NCI-H2081 treated with DMSO at 0.1 percent for 48 hours (cell line): ENCODE measurements around the gene SLC45A3.

Experiments
- DNase-seq: peaks from one replicate; lab custom pipeline; 2025; lab: John Stamatoyannopoulos, UW

SLC45A3 gene

DNA sequence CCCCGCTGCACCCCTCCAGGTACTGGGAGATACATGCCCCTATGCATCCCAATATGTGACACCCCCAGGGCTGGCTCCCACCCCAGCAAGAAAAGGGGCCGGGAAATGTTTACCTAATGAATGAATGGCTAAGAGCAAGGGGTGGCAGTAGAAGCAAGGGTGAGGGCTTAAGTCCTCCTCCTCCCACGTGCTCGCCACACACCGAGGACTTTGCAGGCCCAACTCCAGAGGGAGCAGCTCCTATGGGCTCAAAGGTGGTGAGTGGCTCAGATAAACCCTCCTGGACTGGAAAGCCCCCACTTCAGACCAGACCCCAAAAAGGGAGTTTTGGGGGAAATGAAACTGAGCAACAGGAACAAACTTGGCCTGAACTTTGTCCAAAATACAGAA, 11.4 kb downstream of the SLC45A3 start:
- no peak for DNase-seq

DNA sequence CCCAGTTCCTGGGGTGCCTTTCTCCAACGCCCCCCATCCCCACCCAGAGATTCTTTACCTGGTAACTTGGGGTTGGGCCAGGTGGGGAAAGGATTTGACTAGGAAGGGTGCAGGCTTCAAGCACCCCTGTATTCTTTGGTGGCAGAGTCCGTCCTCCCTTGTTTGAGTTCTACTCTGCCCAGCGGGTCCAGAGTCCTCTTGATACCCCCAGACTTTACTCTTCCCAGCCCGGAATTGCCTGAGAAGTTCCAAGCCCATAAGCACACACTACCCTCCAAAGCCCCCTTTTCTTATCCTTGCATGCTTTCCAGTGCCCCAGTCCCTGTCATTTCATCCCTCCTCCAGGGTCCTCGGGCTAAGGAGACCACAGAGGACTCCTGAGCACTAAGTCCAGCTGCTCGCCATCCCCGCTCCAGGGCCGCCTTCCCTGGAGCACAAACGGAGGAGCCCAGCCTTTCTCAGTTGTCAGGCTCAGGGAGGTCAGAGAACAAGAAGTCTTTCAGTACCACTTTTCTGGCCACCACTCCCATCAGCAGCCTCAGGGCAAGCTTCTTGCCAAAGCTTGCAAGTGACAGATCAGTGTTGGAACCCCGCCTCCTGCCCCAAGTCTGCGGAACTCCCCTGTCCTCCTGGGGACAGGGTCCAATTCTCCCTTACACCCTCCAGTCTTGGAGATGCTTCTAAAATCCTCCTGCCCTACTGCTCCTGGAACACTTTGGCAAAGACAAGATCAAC, 12.2 kb downstream of the SLC45A3 start:
- no peak for DNase-seq

DNA sequence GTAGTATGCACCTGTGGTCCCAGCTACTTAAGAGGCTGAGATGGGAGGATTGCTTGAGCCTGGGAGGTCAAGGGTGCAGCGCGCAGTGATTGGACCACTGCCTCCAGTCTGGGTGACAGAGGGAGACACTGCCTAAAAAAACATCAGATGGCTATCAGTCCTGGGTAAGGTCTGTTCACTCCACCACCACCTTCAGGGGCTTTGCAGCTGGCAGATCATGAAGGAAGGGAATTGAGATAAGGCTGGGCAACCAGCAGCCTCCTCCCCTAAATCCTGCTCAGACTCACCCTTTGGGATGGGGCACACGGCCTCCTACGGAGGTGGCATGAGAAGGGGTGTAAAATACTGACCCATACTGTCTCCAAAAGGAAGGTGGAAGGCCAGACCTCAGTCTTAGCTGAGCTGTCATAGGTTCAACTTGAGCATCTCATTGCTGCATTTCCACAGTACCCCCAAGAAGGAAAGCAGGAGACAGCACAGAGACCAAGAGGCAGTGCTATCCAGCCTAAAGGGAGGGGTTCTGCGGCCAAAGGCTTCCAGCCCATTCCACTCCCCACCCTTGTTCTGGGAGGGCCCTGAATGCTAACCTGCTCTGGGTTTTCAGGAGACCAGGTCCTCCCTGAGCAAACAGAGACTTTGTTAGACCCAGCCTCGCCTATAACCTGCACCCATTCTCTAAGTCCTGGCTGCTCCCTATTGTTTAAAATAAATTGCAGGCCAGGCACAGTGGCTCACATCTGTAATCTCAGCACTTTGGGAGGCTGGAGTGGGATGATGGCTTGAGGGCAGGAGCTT, 13.7 kb downstream of the SLC45A3 start:
- DNase-seq, result no peak

GRCh38 chr1:205665201-205666045, 14.9 kb downstream of the SLC45A3 start:
- no peak for DNase-seq

- no peak for DNase-seq
Measured at GRCh38 chr1:205664399-205665017, 15.8 kb downstream of the SLC45A3 start.

GRCh38 chr1:205663286-205663936, 16.9 kb downstream of the SLC45A3 start:
- DNase-seq, result no peak

GRCh38 chr1:205662791-205663190, 17.5 kb downstream of the SLC45A3 start:
- DNase-seq, result no peak

GRCh38 chr1:205662135-205662738, 18.1 kb downstream of the SLC45A3 start:
- no peak for DNase-seq

- DNase-seq, result no peak
Measured at GRCh38 chr1:205661429-205662134, 18.7 kb downstream of the SLC45A3 start.

GRCh38 chr1:205660361-205660760, 19.9 kb downstream of the SLC45A3 start:
- no peak for DNase-seq

DNA sequence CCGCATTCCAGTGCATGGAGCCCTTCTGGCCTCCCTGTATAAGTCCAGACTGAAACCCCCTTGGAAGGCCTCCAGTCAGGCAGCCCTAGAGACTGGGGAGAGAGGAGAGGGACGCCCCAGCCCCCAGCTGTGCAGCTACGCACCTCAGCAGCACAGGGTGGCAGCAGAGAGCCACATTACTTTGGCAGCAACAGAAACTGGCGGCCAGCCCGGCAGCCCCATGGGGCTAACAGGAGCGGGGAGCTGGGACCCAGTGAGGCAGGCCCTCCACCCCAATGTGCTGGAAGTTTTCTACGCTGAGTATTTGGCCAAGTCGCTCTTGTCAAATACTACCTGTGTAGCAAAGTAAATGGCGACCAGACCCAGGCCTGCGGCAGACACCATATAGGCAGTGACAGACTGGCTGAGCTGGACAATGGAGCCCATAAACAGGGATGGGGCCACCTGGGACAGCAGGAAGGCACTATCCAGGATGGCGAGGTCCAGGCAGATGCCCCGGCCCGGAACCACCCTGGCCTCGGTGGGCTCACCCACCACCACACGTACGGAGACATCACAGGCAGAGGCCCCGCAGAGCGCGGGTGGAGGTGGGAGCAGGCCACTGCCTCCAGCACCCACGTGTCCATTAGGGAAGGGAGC, 21.2 kb downstream of the SLC45A3 start:
- peak; percentile 28 for DNase-seq

DNA sequence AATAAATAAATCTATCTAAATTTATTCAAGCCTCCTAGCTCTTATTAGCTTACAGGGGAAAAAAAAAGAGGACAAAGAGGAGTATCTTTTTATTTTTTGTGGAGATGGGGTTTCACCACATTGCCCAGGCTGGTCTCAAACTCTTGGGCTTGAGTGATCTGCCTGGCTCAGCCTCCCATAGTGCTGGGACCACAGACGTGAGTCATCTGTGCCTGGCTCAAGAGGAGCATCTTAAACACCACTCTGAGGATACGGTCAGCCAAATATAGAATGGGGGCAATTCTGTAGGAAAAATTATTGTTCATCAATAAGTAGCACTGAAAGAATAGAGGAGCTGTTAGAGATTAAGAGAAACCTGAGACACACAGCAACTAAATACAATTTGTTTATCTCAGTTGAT, 24.1 kb downstream of the SLC45A3 start:
- no peak for DNase-seq

DNA sequence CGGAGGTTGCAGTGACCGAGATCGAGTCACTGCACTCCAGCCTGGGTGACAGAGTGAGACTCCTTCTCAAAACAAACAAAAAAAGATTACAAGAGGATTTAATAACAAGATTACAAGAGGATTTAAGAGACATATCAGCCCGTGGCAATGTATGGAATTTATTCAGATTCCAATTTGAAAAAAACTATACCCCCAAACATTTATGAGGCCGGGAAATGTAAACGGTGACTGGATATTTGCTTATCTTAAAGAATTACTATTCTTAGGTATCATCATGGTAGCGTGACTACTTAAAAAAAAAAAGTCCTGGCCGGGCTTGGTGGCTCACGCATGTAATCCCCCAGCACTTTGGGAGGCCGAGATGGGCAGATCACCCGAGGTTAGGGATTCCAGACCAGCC, 27.3 kb downstream of the SLC45A3 start:
- DNase-seq, result no peak

- DNase-seq, result no peak
Measured at GRCh38 chr1:205650241-205650640, 30.1 kb downstream of the SLC45A3 start.

DNA sequence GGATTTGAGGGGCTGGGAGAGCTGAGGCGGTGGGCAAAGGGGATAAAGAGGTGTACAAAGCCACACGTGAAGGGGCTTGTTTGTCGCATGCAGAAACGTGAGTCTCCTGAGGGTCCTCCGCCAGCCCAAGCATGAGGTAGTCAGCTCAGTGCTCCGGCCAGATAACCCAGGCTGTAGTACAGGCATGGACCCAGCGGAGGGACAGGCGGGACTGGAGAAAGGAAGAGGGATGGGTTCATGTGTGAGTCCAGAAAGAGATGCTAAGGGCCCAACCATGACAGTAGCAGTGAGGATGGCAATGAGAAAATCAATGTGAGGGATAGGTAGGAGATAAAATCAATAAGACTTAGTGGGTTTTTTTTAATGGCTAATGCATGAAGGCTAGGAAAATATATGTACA, 34.8 kb downstream of the SLC45A3 start:
- DNase-seq, result no peak

GRCh38 chr1:205642679-205643307, 37.5 kb downstream of the SLC45A3 start:
- DNase-seq, result no peak

- no peak for DNase-seq
Measured at GRCh38 chr1:205639567-205639966, 40.7 kb downstream of the SLC45A3 start.

- no peak for DNase-seq
Measured at GRCh38 chr1:205637854-205638468, 42.3 kb downstream of the SLC45A3 start.

DNA sequence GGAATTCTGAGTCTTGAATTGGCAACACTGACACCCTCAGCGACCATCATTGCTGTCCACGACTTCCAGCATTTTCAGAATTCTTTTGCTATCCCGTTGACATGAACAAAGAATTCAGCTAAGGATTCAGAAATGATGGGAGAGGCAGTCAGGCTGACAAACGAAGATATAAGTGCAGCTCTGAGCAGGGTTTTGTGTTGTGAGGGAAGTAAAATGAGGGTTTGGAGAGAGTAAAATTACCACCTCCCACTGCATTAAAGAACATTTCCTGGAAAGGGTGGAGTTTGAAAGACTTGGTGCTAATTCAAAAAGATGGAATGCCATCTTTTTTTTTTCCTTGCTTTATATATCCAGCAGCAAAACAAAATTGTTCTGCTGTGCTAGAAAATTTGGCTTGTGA, 43.6 kb downstream of the SLC45A3 start:
- no peak for DNase-seq
